ENCODE measurements around the gene TRDN.

DNA sequence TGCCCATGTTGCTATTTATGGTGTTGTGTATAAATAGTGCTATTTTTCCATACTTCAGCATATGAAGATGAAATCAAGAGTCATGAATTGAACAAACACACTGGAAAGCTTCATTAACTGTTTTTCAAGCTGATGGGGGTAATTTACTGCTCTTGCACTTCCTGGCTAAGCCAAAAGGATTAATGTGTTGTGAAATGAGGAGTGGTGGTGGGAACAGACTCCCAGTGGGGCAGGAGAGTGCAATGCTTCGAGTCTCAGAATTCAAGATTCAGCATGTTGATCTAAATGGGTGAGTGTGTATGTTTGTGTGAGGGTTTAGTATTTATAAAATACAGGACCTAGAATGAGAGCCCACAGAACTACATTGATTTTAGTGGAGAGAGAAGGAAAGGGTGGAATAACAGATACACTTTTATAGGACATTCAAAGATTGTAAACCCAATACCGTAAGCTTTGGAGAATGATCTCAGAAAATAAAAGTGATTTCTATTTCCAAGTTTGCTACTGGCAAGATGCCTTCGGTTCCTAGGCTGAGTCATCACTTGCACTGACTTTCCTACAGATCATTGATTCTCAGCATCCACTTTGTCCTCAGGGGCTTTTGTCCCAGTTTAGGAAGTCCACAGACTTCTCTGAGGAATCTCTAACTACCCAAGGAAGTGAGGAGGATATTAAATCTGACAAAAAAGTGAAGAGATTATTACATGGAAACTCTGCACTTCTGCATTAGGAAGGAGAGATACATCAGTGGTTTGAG lies 303.6 kb downstream of the TRDN start:
- TF ChIP-seq, protein P1, sequence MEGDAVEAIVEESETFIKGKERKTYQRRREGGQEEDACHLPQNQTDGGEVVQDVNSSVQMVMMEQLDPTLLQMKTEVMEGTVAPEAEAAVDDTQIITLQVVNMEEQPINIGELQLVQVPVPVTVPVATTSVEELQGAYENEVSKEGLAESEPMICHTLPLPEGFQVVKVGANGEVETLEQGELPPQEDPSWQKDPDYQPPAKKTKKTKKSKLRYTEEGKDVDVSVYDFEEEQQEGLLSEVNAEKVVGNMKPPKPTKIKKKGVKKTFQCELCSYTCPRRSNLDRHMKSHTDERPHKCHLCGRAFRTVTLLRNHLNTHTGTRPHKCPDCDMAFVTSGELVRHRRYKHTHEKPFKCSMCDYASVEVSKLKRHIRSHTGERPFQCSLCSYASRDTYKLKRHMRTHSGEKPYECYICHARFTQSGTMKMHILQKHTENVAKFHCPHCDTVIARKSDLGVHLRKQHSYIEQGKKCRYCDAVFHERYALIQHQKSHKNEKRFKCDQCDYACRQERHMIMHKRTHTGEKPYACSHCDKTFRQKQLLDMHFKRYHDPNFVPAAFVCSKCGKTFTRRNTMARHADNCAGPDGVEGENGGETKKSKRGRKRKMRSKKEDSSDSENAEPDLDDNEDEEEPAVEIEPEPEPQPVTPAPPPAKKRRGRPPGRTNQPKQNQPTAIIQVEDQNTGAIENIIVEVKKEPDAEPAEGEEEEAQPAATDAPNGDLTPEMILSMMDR (IDR thresholded peaks at IDR 0.05 in 8 of 11, conservative IDR thresholded peaks at IDR 0.05 in 3 of 11) = no peak
- TF ChIP-seq POLR2A (IDR thresholded peaks at IDR 0.05) (no peak), POLR2AphosphoS5 (IDR thresholded peaks at IDR 0.05) (no peak)
